ENCODE data around the gene ZNF335. TPM values are rescaled to one million over a fixed set of nuclear protein-coding genes. Genes with fewer than 3 reads are reported as not detected.

Gene ZNF335
- total and polyA plus RNA-seq, 2 of the 13 experiments (the other 11 are each of a cell fraction or from before 2014, with no cell fraction given), result 9.7 to 13.7 TPM

- TF ChIP-seq ZNF556 (CRISPR knock-in tag; IDR thresholded peaks at IDR 0.05; ENCODE audit: borderline replicate concordance), result no peak; the same call in 1 of the 2 replicates
- peak; percentile 85 for TF ChIP-seq ZSCAN29 (CRISPR knock-in tag; conservative IDR thresholded peaks at IDR 0.05)
- TF ChIP-seq ATF6 (CRISPR knock-in tag; conservative IDR thresholded peaks at IDR 0.05), result no peak
- peak; percentile 96 for TF ChIP-seq ERF (CRISPR knock-in tag; IDR thresholded peaks at IDR 0.05)
- TF ChIP-seq FUBP1 (CRISPR knock-in tag; IDR thresholded peaks at IDR 0.05; ENCODE audit: borderline replicate concordance), result no peak; the same call in 1 of the 2 replicates
- no peak for TF ChIP-seq MTF2 (CRISPR knock-in tag; IDR thresholded peaks at IDR 0.05; ENCODE audit: borderline replicate concordance)
- peak; percentile 88 for TF ChIP-seq FOSL2 (CRISPR knock-in tag; IDR thresholded peaks at IDR 0.05)
- peak; percentile 76; the same call in 1 of the 2 replicates for TF ChIP-seq KDM5B (CRISPR knock-in tag; IDR thresholded peaks at IDR 0.05; ENCODE audit: borderline replicate concordance)
- no peak; the same call in none of the 2 replicates for TF ChIP-seq KDM6A (CRISPR knock-in tag; IDR thresholded peaks at IDR 0.05; ENCODE audit: low read depth)
- TF ChIP-seq ZNF281 (CRISPR knock-in tag; IDR thresholded peaks at IDR 0.05; ENCODE audit: borderline replicate concordance), result peak; percentile 79; the same call in 1 of the 2 replicates
- peak; percentile 81; the same call in 1 of the 2 replicates for TF ChIP-seq ESRRA (CRISPR knock-in tag; IDR thresholded peaks at IDR 0.05; ENCODE audit: low read depth)
- TF ChIP-seq ZNF841 (CRISPR knock-in tag; IDR thresholded peaks at IDR 0.05; ENCODE audit: borderline replicate concordance), result no peak
- TF ChIP-seq IRX3 (CRISPR knock-in tag; IDR thresholded peaks at IDR 0.05; ENCODE audit: borderline replicate concordance, low read depth), result no peak
- TF ChIP-seq ZNF672 (CRISPR knock-in tag; IDR thresholded peaks at IDR 0.05), result no peak
- 0 out of 2 replicates have a peak, but pooled peaks have one; percentile 7 for TF ChIP-seq XBP1 (CRISPR knock-in tag; IDR thresholded peaks at IDR 0.05)
- TF ChIP-seq SIN3A (IDR thresholded peaks at IDR 0.05; ENCODE audit: borderline replicate concordance, low read depth, low read length), result no peak
- TF ChIP-seq HCFC1 (IDR thresholded peaks at IDR 0.05; ENCODE audit: low read depth, low read length), result no peak
- peak; percentile 20; the same call in 1 of the 2 replicates for TF ChIP-seq NFYC (CRISPR knock-in tag; IDR thresholded peaks at IDR 0.05)
- 0 out of 2 replicates have a peak, but pooled peaks have one; percentile 31 for TF ChIP-seq FOXA1 (IDR thresholded peaks at IDR 0.05)
- TF ChIP-seq FOXA1 (CRISPR knock-in tag; IDR thresholded peaks at IDR 0.05), result peak; percentile 83
- TF ChIP-seq ZNF24 (IDR thresholded peaks at IDR 0.05), result no peak
- TF ChIP-seq ZNF34 (CRISPR knock-in tag; IDR thresholded peaks at IDR 0.05; ENCODE audit: borderline replicate concordance), result no peak; the same call in 1 of the 2 replicates
- peak; percentile 73 for TF ChIP-seq JARID2 (CRISPR knock-in tag; IDR thresholded peaks at IDR 0.05; ENCODE audit: insufficient replicate concordance)
- TF ChIP-seq SOX5 (CRISPR knock-in tag; IDR thresholded peaks at IDR 0.05; ENCODE audit: borderline replicate concordance), result peak; percentile 89
Measured at GRCh38 chr20:45927071-45927878, 44.7 kb downstream of the ZNF335 start (continued).

Measured in HepG2 (cell line).